ENCODE results near the gene ADAM12.

ADAM12 gene

GRCh38 chr10:126014309-126014708, 374.0 kb downstream of the ADAM12 start:
- peak; percentile 72 for DNase-seq (ENCODE audit: low read depth)

DNA sequence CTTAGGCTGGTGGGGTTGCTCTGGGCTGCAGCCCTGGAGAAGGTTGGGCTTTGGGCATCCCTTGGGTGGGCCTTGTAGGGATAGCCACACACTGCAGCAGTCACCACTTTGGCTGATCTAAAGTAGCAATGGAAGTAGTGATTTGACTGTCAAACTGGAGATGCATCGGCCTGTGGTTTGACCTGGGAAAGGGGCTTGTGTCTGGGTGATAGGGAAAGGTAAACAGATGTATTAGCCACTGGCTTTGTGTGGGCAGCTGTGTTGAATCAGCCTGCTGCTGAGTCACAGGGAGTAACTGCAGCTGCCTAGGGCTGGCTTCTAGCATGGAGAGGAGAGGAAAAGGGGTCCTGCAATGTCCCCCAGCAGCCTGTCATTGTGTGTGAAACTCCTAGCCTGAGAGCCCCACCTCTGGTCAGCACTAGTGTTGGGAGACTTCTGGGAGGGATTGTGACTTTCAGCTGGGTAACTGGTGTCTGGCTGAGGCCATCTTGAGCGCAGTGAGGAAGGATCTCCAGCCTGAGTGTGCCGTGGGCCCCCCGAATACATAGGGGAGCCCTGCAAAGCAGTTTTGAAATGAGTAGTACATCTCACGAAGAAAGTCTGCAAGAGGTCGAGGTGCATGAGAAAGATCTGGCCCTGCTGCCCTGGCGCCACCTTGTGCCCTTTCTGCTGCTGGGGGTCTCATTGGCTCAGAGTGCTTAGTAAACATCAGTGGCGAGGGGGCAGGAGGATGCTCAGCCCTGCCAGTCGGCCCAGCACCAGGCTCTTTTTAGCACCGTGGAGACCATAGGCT, 374.6 kb downstream of the ADAM12 start:
- peak; percentile 59 for DNase-seq (ENCODE audit: low read depth)
- no peak overlapping the region for H3K4me3 ChIP-seq (ENCODE audit: low read depth, low read length)
- TF ChIP-seq, protein P1, sequence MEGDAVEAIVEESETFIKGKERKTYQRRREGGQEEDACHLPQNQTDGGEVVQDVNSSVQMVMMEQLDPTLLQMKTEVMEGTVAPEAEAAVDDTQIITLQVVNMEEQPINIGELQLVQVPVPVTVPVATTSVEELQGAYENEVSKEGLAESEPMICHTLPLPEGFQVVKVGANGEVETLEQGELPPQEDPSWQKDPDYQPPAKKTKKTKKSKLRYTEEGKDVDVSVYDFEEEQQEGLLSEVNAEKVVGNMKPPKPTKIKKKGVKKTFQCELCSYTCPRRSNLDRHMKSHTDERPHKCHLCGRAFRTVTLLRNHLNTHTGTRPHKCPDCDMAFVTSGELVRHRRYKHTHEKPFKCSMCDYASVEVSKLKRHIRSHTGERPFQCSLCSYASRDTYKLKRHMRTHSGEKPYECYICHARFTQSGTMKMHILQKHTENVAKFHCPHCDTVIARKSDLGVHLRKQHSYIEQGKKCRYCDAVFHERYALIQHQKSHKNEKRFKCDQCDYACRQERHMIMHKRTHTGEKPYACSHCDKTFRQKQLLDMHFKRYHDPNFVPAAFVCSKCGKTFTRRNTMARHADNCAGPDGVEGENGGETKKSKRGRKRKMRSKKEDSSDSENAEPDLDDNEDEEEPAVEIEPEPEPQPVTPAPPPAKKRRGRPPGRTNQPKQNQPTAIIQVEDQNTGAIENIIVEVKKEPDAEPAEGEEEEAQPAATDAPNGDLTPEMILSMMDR (IDR thresholded peaks at IDR 0.05; ENCODE audit: low read depth, low read length, missing control alignments): no peak
- in situ Hi-C loops (cut with HindIII; ENCODE audit: low sequenced_read_pairs): no loop called here

More at GRCh38 chr10:126014309-126014708, 374.0 kb downstream of the ADAM12 start:
- TF ChIP-seq, protein P1 (IDR thresholded peaks at IDR 0.05; ENCODE audit: low read depth, low read length, missing control alignments): no peak
- no peak overlapping the region for H3K4me3 ChIP-seq (ENCODE audit: low read depth, low read length)
- in situ Hi-C loops (cut with HindIII; ENCODE audit: low sequenced_read_pairs): no loop called here

GRCh38 chr10:126012485-126012884, 375.8 kb downstream of the ADAM12 start:
- in situ Hi-C loops (cut with HindIII; ENCODE audit: low sequenced_read_pairs): no loop called here
- TF ChIP-seq, protein P1 (IDR thresholded peaks at IDR 0.05; ENCODE audit: low read depth, low read length, missing control alignments): no peak
- no peak overlapping the region for H3K4me3 ChIP-seq (ENCODE audit: low read depth, low read length)
- no peak for DNase-seq (ENCODE audit: low read depth)

- in situ Hi-C loops (cut with HindIII; ENCODE audit: low sequenced_read_pairs): no loop called here
- no peak overlapping the region for H3K4me3 ChIP-seq (ENCODE audit: low read depth, low read length)
- no peak for DNase-seq (ENCODE audit: low read depth)
- TF ChIP-seq, protein P1 (IDR thresholded peaks at IDR 0.05; ENCODE audit: low read depth, low read length, missing control alignments): no peak
Measured at GRCh38 chr10:126011995-126012394, 376.3 kb downstream of the ADAM12 start.

DNA sequence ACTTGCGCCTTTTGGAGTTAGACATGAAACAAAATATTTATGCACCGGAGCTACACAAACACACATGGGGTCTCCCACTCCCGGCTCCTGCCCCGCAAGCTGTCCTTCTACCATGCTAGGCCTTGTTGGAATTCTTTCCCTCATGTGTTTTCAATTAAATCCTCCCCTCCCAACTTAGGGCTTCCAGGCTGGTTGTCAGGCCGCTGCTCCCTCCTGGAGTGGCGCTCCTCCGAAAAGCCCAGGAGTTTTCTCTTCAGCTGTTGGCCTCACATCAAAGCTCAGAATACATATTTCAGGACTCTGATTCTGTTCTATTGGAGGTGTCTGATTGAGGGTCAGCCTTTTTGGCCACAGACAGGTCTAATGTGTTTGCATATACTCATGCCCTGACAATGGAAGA, 378.6 kb downstream of the ADAM12 start:
- no peak for DNase-seq (ENCODE audit: low read depth)
- TF ChIP-seq, protein P1 (IDR thresholded peaks at IDR 0.05; ENCODE audit: low read depth, low read length, missing control alignments): no peak
- in situ Hi-C loops (cut with HindIII; ENCODE audit: low sequenced_read_pairs): no loop called here
- no peak overlapping the region for H3K4me3 ChIP-seq (ENCODE audit: low read depth, low read length)

GRCh38 chr10:126006906-126007305, 381.4 kb downstream of the ADAM12 start:
- H3K4me3 ChIP-seq (ENCODE audit: low read depth, low read length): no peak overlapping the region
- no peak for DNase-seq (ENCODE audit: low read depth)
- TF ChIP-seq, protein P1 (IDR thresholded peaks at IDR 0.05; ENCODE audit: low read depth, low read length, missing control alignments): no peak
- in situ Hi-C loops (cut with HindIII; ENCODE audit: low sequenced_read_pairs): no loop called here
